ENCODE data around the gene PPM1F. TPM values are rescaled to one million over a fixed set of nuclear protein-coding genes. Genes with fewer than 3 reads are reported as not detected.

Gene PPM1F
- total and polyA plus RNA-seq, 10 donors: 13.6 to 103 (median 76.4) TPM

DNA sequence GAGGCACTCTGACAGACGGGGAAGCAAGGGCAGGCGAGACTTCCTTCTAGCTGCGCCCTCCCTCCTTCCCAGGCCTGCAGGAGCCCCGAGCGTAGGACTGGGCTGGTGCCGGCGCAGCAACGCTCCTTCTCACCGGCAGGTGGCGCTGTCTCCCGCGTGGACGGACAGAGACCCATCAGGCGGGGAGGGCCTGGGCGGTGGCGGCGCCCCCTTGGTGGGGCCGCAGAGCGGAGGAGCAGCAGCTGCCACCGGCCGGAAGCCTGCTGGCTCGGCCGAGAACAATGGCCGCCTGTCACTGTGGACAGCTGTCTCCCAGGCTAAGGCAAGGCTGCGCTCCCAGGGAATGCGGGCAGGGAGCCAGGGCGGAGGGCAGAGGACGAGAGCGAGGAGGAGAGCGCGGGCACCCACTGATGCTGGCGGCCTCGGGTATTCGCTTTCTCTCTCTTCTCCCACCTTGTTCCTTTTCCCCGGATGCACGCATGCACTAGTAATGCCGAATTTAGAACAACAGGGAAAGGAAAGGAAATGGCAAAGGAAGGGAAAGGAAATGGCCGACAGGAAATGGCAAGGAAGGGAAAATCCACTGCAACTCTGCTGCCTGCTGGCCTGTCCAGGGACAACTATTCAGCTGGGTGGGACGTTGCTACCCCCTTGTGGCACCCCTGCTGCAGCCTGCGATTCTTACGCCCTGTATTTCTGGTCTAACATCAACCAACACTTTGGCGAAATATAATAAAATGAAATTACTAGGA, 14.4 kb downstream of the PPM1F start:
- Histone ChIP-seq H3K27ac (peak overlapping the region; percentile 80 to 95 (median 90)), H3K4me1 (peaks cover 52 to 98% (median 83%) of the 10 kb centered on the region in 6 donors), H3K36me3 (peaks cover 0 to 67% (median 12%) of the 10 kb centered on the region in 6 donors), H3K4me3 (peak overlapping the region; percentile 27 to 72 (median 44)), H3K27me3 (replicated peaks in 1 of 7) (no peaks in the 10 kb centered on the region), H3K9me3 (no peaks in the 10 kb centered on the region)
- intact Hi-C loops (cut with DNase I; ENCODE audit: low total_unique reads): loop anchor here (5.0 kb wide), 1 partner anchor 226 kb away; no protein-coding TSS in a partner anchor
- no peak for TF ChIP-seq POLR2A (IDR thresholded peaks at IDR 0.05)
- peak; percentile 86 to 94 (median 90) for TF ChIP-seq POLR2AphosphoS5 (IDR thresholded peaks at IDR 0.05)
- TF ChIP-seq CTCF (IDR thresholded peaks at IDR 0.05 in 8 of 11, conservative IDR thresholded peaks at IDR 0.05 in 3 of 11): peak; percentile 99 to 100 (median 100)
- whole genome bisulfite sequencing, 5 donors: 3 to 8% (median 5%) methylated on average over 26 to 42 of the region's 42 CpGs
- DNase-seq: peak; percentile 99

- Histone ChIP-seq H3K27ac (peak overlapping the region; percentile 80 to 95 (median 90)), H3K4me1 (peaks cover 48 to 94% (median 78%) of the 10 kb centered on the region in 6 donors), H3K27me3 (replicated peaks in 1 of 7) (no peaks in the 10 kb centered on the region), H3K9me3 (no peaks in the 10 kb centered on the region), H3K4me3 (peak overlapping the region in 7 of 8 donors; percentile 28 to 72 (median 45)), H3K36me3 (peaks cover 0 to 67% (median 17%) of the 10 kb centered on the region in 6 donors)
- 18 to 46% (median 35%) methylated on average over 5 to 8 of the region's 8 CpGs for WGBS, 5 donors
- intact Hi-C loops (cut with DNase I; ENCODE audit: low total_unique reads): loop anchor here (5.0 kb wide), 1 partner anchor 225 kb away; no protein-coding TSS in a partner anchor
- TF ChIP-seq CTCF (IDR thresholded peaks at IDR 0.05 in 8 of 11, conservative IDR thresholded peaks at IDR 0.05 in 3 of 11) (no peak), POLR2A (IDR thresholded peaks at IDR 0.05) (no peak), POLR2AphosphoS5 (IDR thresholded peaks at IDR 0.05) (no peak)
- DNase-seq: no peak
These were observed 14.9 kb downstream of the PPM1F start for GRCh38 chr22:21937821-21938070.

DNA sequence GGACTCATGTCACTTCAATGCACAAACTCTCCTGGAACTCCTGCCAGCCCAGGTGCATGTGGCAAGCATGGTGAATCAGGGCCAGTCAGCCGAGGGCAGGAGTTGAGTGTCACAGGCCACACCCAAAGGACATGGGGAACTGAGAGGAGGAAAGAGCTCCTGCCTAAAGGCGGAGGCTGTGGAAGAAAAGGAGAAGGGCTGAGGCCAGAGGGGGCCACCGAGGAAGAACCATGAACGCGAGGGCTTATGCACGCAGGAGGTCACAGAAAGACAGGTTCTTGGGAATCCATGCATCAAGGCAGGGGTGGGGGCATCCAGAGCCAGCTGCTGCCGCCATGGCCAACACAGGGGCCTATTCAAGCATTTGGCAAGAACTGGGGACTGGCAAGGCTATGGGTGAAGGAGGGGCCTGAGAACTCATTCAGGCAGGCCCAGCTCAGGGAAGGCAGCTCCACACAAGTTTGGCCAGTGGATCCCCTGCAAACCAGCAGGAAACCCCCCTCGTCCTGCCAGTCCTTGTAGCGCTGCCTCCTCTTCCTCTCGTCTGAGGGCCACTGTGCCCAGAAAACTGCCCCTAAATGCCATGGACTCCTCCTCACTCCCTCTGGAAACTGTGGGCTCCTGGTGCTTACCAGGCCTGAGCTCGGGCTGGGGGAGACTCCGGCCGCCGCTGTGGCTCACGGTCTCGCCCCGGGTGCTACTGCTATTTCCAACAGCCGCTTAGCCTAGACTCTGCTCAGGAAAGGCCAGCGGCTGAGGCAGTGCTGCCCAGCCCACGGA, 15.4 kb downstream of the PPM1F start:
- peak; percentile 88 for DNase-seq
- WGBS, 5 donors: 41 to 71% (median 65%) methylated on average over 10 to 20 of the region's 20 CpGs
- H3K4me1 ChIP-seq: peaks cover 45 to 89% (median 73%) of the 10 kb centered on the region in 6 donors

More for the DNA sequence above, 15.4 kb downstream of the PPM1F start:
- H3K4me3 ChIP-seq: peak overlapping the region in 7 of 8 donors; percentile 28 to 72 (median 45)
- H3K9me3 ChIP-seq: no peaks in the 10 kb centered on the region
- no peaks in the 10 kb centered on the region for H3K27me3 ChIP-seq (replicated peaks in 1 of 7)
- TF ChIP-seq CTCF (IDR thresholded peaks at IDR 0.05 in 8 of 11, conservative IDR thresholded peaks at IDR 0.05 in 3 of 11) (no peak), POLR2A (IDR thresholded peaks at IDR 0.05) (no peak), POLR2AphosphoS5 (IDR thresholded peaks at IDR 0.05) (peak in 1 of 3 donors; percentile 1)
- H3K27ac ChIP-seq: peak overlapping the region; percentile 80 to 95 (median 90)
- intact Hi-C loops (cut with DNase I; ENCODE audit: low total_unique reads): loop anchor here (5.0 kb wide), 1 partner anchor 225 kb away; no protein-coding TSS in a partner anchor
- H3K36me3 ChIP-seq: peaks cover 0 to 71% (median 22%) of the 10 kb centered on the region in 6 donors
